HepG2 (cell line): ENCODE measurements around the gene YIPF7. TPM values are rescaled to one million over a fixed set of nuclear protein-coding genes. Genes with fewer than 3 reads are reported as not detected.
A peak's percentile ranks its signal among the peaks of the same experiment; 100 is the strongest.

ENCODE experiments used
- ATAC-seq: fragments of 200-7000 bp; cut with Tn5 transposase; 3 replicates; pipeline ENCODE4 v1.9.1; 2020; ENCODE audit warnings: mild to moderate bottlenecking, moderate library complexity
- BruUV-seq: library from RNA; stranded (reverse); fragments of 400-500 nt; replicated peaks from 2 replicates; lab custom pipeline; 2021; lab: Mats Ljungman, UMichigan
- CTCF ChIA-PET: fragments of 300-600 bp; formaldehyde crosslinking; extraction: SDS; loops from one replicate; lab custom pipeline; 2021; ENCODE audit warnings: low total read pairs, inconsistent platforms, low intra/inter-chr PET ratio; lab: Yijun Ruan, JAX
- POLR2A ChIA-PET: fragments of 350-600 bp; sonication (Branson Sonifier 250); formaldehyde crosslinking; loops from one replicate; lab custom pipeline; 2020; ENCODE audit warnings: antibody characterized with exemption, inconsistent platforms; lab: Yijun Ruan, JAX
- DNase-seq: peaks from one replicate; pipeline ENCODE4 v3.0.0-alpha.2; 2015; ENCODE audit warnings: low spot score
- FAIRE-seq: peaks from 3 replicates; lab custom pipeline; 2011; peaks lifted over from hg19 to GRCh38; lab: Jason Lieb, UNC
- H2AFZ ChIP-seq: one replicate; pipeline ENCODE4 v1.6.1; 2011; ENCODE audit warnings: low read length, inconsistent platforms
- H3K27ac ChIP-seq: fragments of 300-600 bp; 3 replicates; pipeline ENCODE4 v1.8.0; 2011; ENCODE audit warnings: mixed run types, mild to moderate bottlenecking, mixed read lengths, low read length, inconsistent platforms; ENCODE audit not compliant: insufficient read depth; ENCODE audit errors: extremely low read length
- H3K27me3 ChIP-seq, 2 experiments: fragments of 200-600 bp in 1 of 2; 2 replicates in 1 of 2; 3 replicates in 1 of 2; pipeline versions ENCODE4 v1.6.0 to v1.8.0; 2011; ENCODE audit warnings: low read length in 2 of 2, mild to moderate bottlenecking in 2 of 2, moderate library complexity in 2 of 2, inconsistent platforms in 1 of 2; ENCODE audit not compliant: insufficient read depth in 2 of 2, control insufficient read depth in 1 of 2
- H3K36me3 ChIP-seq, 2 experiments: fragments of 200-600 bp in 1 of 2; replicated peaks in 1 of 2; 2 replicates in 1 of 2; 3 replicates in 1 of 2; pipeline versions ENCODE4 v1.5.1 to v1.8.0; 2011; ENCODE audit warnings: low read length in 2 of 2, inconsistent platforms in 1 of 2; ENCODE audit not compliant: insufficient read depth in 2 of 2, control insufficient read depth in 1 of 2
- H3K4me1 ChIP-seq: 2 replicates; pipeline ENCODE4 v1.5.1; 2012; ENCODE audit warnings: low read length, inconsistent platforms; ENCODE audit not compliant: insufficient read depth
- H3K4me2 ChIP-seq: 2 replicates; pipeline ENCODE4 v1.6.0; 2011; ENCODE audit warnings: low read depth, low read length, inconsistent platforms
- H3K4me3 ChIP-seq, 3 experiments: fragments of 200-600 bp in 1 of 3; sonication (generic), shearing (Covaris generic) in 1 of 3; replicated peaks in 1 of 3; 2 replicates each; pipeline ENCODE4 v1.5.1; 2011 to 2016; ENCODE audit warnings: low read length in 3 of 3, inconsistent platforms in 2 of 3, low read depth in 2 of 3, mild to moderate bottlenecking in 2 of 3, control low read depth in 1 of 3, mixed read lengths in 1 of 3; ENCODE audit not compliant: insufficient read depth in 1 of 3
- H3K79me2 ChIP-seq: one replicate; pipeline ENCODE4 v1.6.1; 2011; ENCODE audit warnings: low read length, inconsistent platforms; ENCODE audit not compliant: insufficient read depth
- H3K9ac ChIP-seq: 2 replicates; pipeline ENCODE4 v1.6.0; 2011; ENCODE audit warnings: mild to moderate bottlenecking, low read depth, low read length, inconsistent platforms; ENCODE audit not compliant: insufficient read depth
- H3K9me3 ChIP-seq: 2 replicates; pipeline ENCODE4 v1.5.1; 2012; ENCODE audit warnings: mild to moderate bottlenecking, low read length
- H4K20me1 ChIP-seq: 2 replicates; pipeline ENCODE4 v1.6.0; 2011; ENCODE audit warnings: inconsistent platforms, mild to moderate bottlenecking, low read length, moderate library complexity; ENCODE audit not compliant: insufficient read depth
- CTCF ChIP-seq: sonication (generic); formaldehyde crosslinking; IDR thresholded peaks from 2 replicates; pipeline ENCODE4 v1.5.0; 2020; ENCODE audit warnings: mild to moderate bottlenecking, missing genetic modification reagents, moderate library complexity
- HMGXB4 ChIP-seq, 2 experiments: sonication (generic) in 1 of 2; formaldehyde crosslinking in 1 of 2; IDR thresholded peaks; 2 replicates each; pipeline versions ENCODE4 v1.4.0 to v1.6.1; 2018 to 2020; ENCODE audit warnings: missing genetic modification reagents in 2 of 2, borderline replicate concordance in 1 of 2, low read depth in 1 of 2, mild to moderate bottlenecking in 1 of 2, missing biosample characterization in 1 of 2
- NFE2 ChIP-seq: sonication (generic); formaldehyde crosslinking; IDR thresholded peaks from 2 replicates; pipeline ENCODE4 v1.4.0; 2020; ENCODE audit warnings: missing genetic modification reagents
- SMC3 ChIP-seq: IDR thresholded peaks from 2 replicates; pipeline ENCODE4 v1.6.1; 2011; ENCODE audit warnings: low read length, improper control_type of control experiment
- STAG1 ChIP-seq: sonication (generic); formaldehyde crosslinking; IDR thresholded peaks from 2 replicates; pipeline ENCODE4 v1.4.0; 2020; ENCODE audit warnings: missing genetic modification reagents
- ZBTB25 ChIP-seq: IDR thresholded peaks from 2 replicates; pipeline ENCODE4 v1.6.1; 2018; ENCODE audit warnings: missing genetic modification reagents
- ZNF12 ChIP-seq: sonication (generic); formaldehyde crosslinking; IDR thresholded peaks from 2 replicates; pipeline ENCODE4 v1.5.0; 2020; ENCODE audit warnings: missing genetic modification reagents
- WGBS: methylation state at CpG from one replicate; pipeline ENCODE4 v1.1.6; 2017; ENCODE audit warnings: low lambda C conversion rate; 5-methylcytosine and 5-hydroxymethylcytosine counted together
- in situ Hi-C: cut with HindIII; loops from 2 replicates; pipeline ENCODE4 v1.10.0; 2017; ENCODE audit warnings: low pct_unique_long_range_greater_than_20kb; ENCODE audit not compliant: extremely low pct_ligation_motif_present
- intact Hi-C: fragments of 100-400 bp; cut with micrococcal nuclease; formaldehyde crosslinking; loops from one replicate; pipeline ENCODE4 v1.10.0; 2022; ENCODE audit not compliant: unreplicated experiment
- polyA plus RNA-seq, 8 experiments: library from polyadenylated mRNA; depleted of rRNA in 3 of 8; stranded (reverse) in 7 of 8; unstranded in 1 of 8; fragments of >200 nt; fragmentation: Illumina TruSeq in 4 of 8; extraction: Trizol in 4 of 8; gene quantifications; 2 replicates each; pipeline versions ENCODE4 v1.2.1 to v1.2.3, GENCODE V29; 2011 to 2016; ENCODE audit warnings: low read depth in 4 of 8, missing spikeins in 1 of 8, mixed read lengths in 1 of 8; ENCODE audit not compliant: insufficient read depth in 1 of 8
- total RNA-seq, 5 experiments: library from RNA; depleted of rRNA; stranded (reverse); fragments of >200 nt; fragmentation: Illumina TruSeq; extraction: Trizol; gene quantifications; 2 replicates each; pipeline ENCODE4 v1.2.3, GENCODE V29; 2016; ENCODE audit warnings: low read depth in 1 of 5

YIPF7 gene
- total and polyA plus RNA-seq, 2 of the 13 experiments (the other 11 are each of a cell fraction or from before 2014, with no cell fraction given) = 0.12 TPM; not detected in 1

DNA sequence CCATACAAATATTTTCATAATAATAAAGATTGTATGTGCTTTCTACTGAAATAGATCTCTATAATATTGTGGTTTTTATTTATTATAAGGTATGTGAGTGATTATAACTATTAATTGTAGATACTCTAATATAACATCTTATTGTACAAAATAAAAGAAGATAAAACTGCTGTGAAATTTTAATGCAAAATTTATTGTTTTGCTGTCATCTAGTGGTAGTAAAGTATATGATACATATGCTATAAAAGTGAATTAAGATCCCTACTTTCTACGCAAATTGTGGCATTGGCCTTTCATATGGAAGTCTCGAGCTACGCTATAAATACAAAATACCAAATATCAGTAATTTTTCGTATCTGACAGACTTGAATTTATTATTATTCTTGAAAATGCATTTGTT, 19.3 kb downstream of the YIPF7 start (continued):
- TF ChIP-seq HMGXB4 (CRISPR knock-in tag; IDR thresholded peaks at IDR 0.05; ENCODE audit: borderline replicate concordance in 1 of 2, low read depth in 1 of 2) = no peak

DNA sequence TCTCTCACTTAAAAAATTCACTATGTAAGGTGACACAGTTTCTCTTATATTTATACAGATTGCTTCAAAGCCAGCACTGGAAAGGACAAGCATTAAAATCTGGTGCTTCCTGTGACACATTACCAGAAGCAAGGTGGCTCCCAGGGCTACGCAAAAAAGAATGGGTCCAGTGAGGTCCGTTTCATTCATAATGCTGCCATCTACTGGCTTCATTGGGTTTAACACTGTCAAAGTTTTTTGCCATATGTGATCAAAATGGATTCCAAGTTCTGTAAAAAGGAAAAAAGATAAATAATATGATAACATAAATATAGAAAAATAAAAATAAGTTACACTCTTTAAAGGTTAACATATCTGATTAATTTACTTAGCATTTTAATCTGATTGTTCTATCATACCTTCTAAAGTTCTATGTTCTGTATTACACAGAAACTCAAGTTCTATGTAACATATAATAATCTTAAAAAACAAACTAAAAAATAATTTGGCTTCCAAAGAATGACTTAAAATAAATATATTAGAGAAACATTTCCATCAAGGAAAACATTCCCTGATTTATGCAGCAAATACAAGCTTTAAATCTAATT, 22.1 kb downstream of the YIPF7 start:
- POLR2A ChIA-PET = no interaction called here
- intact Hi-C loops = loop anchor here (2.0 kb wide), 2 partner anchors 1497 to 1635 kb away; no protein-coding TSS in a partner anchor
- no peak overlapping the region for H2AFZ ChIP-seq
- ATAC-seq (peak; percentile 85), DNase-seq (peak; percentile 41), FAIRE-seq (peak; percentile 67)
- in situ Hi-C loops = loop anchor here (25.0 kb wide), 2 partner anchors 1492 to 1642 kb away; no protein-coding TSS in a partner anchor
- H3K9ac ChIP-seq = no peak overlapping the region
- no peaks in the 10 kb centered on the region for H3K36me3 ChIP-seq
- CTCF ChIA-PET = interaction anchor here (0.8 to 1.3 kb wide), 2 partner anchors 853 to 1497 kb away, joined by 5 read pairs; no protein-coding TSS in a partner anchor
- BruUV-seq = no TSS peak
- H3K4me2 ChIP-seq = no peak overlapping the region
- H4K20me1 ChIP-seq = no peaks in the 10 kb centered on the region
- H3K4me1 ChIP-seq = no peaks in the 10 kb centered on the region
- TF ChIP-seq ZBTB25 (CRISPR knock-in tag) = no peak
- TF ChIP-seq SMC3 = peak; percentile 51
- TF ChIP-seq CTCF = peak; percentile 69
- no peak for TF ChIP-seq NFE2 (CRISPR knock-in tag)
- peak; percentile 52 for TF ChIP-seq STAG1
- TF ChIP-seq ZNF12 (CRISPR knock-in tag) = peak; percentile 84; the same call in 1 of the 2 replicates
- 0% methylated on average over 2 of the region's 2 CpGs for whole genome bisulfite sequencing
- H3K79me2 ChIP-seq = no peaks in the 10 kb centered on the region
- no peaks in the 10 kb centered on the region for H3K9me3 ChIP-seq
- no peak overlapping the region for H3K4me3 ChIP-seq
- H3K27me3 ChIP-seq = no peaks in the 10 kb centered on the region
- H3K27ac ChIP-seq = no peak overlapping the region
